A673 (cell line): Measurements from ENCODE around the gene TMEM235. TPM values are rescaled to one million over a fixed set of nuclear protein-coding genes. Genes with fewer than 3 reads are reported as not detected.

ENCODE experiments used
- BruUV-seq: library from RNA; stranded (reverse); fragments of 400-500 nt; replicated peaks from 2 replicates; lab custom pipeline; 2021; lab: Mats Ljungman, UMichigan
- CTCF ChIA-PET: fragments of 300-600 bp; sonication (Branson Sonifier 250); formaldehyde crosslinking; loops from one replicate; lab custom pipeline; 2022; ENCODE audit warnings: antibody characterized with exemption; lab: Charles Lee
- POLR2A ChIA-PET: fragments of 300-600 bp; sonication (Branson Sonifier 250); formaldehyde crosslinking; loops from one replicate; lab custom pipeline; 2022; ENCODE audit warnings: antibody characterized with exemption; ENCODE audit not compliant: low non-redundant PET; lab: Charles Lee
- DNase-seq: peaks from one replicate; pipeline ENCODE4 v3.0.0-alpha.2; 2015; ENCODE audit warnings: low spot score
- H3K27ac ChIP-seq: fragments of 200-600 bp; sonication (generic); 2 replicates; pipeline ENCODE4 v1.5.1; 2016; ENCODE audit warnings: mixed run types, low read depth, mild to moderate bottlenecking, mixed read lengths, antibody characterized with exemption, low read length; ENCODE audit not compliant: poor library complexity, severe bottlenecking
- H3K27me3 ChIP-seq: fragments of 200-600 bp; sonication (generic); replicated peaks from 2 replicates; pipeline ENCODE4 v1.6.1; 2017; ENCODE audit warnings: mixed run types, low read depth, mild to moderate bottlenecking, mixed read lengths, antibody characterized with exemption, low read length; ENCODE audit not compliant: insufficient read depth, poor library complexity
- H3K36me3 ChIP-seq: fragments of 200-600 bp; sonication (generic); 2 replicates; pipeline ENCODE4 v1.6.1; 2016; ENCODE audit warnings: mixed run types, mild to moderate bottlenecking, mixed read lengths, antibody characterized with exemption, low read length; ENCODE audit not compliant: insufficient read depth, poor library complexity, severe bottlenecking
- H3K4me1 ChIP-seq: fragments of 200-600 bp; sonication (generic); 2 replicates; pipeline ENCODE4 v1.6.1; 2017; ENCODE audit warnings: mixed run types, mild to moderate bottlenecking, mixed read lengths, antibody characterized with exemption, low read length; ENCODE audit not compliant: insufficient read depth, poor library complexity, severe bottlenecking
- H3K4me3 ChIP-seq: fragments of 200-600 bp; sonication (generic); 2 replicates; pipeline ENCODE4 v1.5.1; 2016; ENCODE audit warnings: low read depth, mixed run types, mild to moderate bottlenecking, mixed read lengths, low read length; ENCODE audit not compliant: poor library complexity, severe bottlenecking
- H3K9me3 ChIP-seq: fragments of 200-600 bp; sonication (generic); 2 replicates; pipeline ENCODE4 v1.6.1; 2016; ENCODE audit warnings: mixed run types, low read depth, mild to moderate bottlenecking, mixed read lengths, antibody characterized with exemption, low read length; ENCODE audit not compliant: poor library complexity, severe bottlenecking
- CTCF ChIP-seq: fragments of 300-800, 200-600 bp; sonication (generic); conservative IDR thresholded peaks from 2 replicates; pipeline ENCODE4 v1.5.1; 2017; ENCODE audit warnings: low read depth, mild to moderate bottlenecking, antibody characterized with exemption, low read length, moderate library complexity, mixed read lengths
- EZH2 ChIP-seq: fragments of 200-600 bp; sonication (generic); IDR thresholded peaks from 2 replicates; pipeline ENCODE4 v1.6.1; 2017; ENCODE audit warnings: borderline replicate concordance, low read depth, mild to moderate bottlenecking, mixed read lengths, antibody characterized with exemption, low read length; ENCODE audit not compliant: poor library complexity, severe bottlenecking
- intact Hi-C: fragments of 100-400 bp; cut with micrococcal nuclease; formaldehyde crosslinking; loops from one replicate; pipeline ENCODE4 v1.10.0; 2022; ENCODE audit not compliant: unreplicated experiment
- total RNA-seq: library from RNA; stranded (reverse); gene quantifications from 2 replicates; pipeline ENCODE4 v1.2.3, GENCODE V29; 2021

The TMEM235 gene
- total RNA-seq, 1 experiment from 2014 or later, result not detected

- intact Hi-C loops, result no loop called here
- H3K36me3 ChIP-seq, result no peaks in the 10 kb centered on the region
- H3K27ac ChIP-seq, result no peak overlapping the region
- H3K4me3 ChIP-seq, result no peak overlapping the region
- no peaks in the 10 kb centered on the region for H3K4me1 ChIP-seq
- ChIA-PET POLR2A (no interaction called here), CTCF (no interaction called here)
- no peaks in the 10 kb centered on the region for H3K27me3 ChIP-seq
- DNase-seq, result no peak
- no TSS peak for BruUV-seq
- H3K9me3 ChIP-seq, result no peaks in the 10 kb centered on the region
- no peak for TF ChIP-seq CTCF
- TF ChIP-seq EZH2, result no peak
Measured at GRCh38 chr17:78238823-78239488, 7.5 kb downstream of the TMEM235 start.

GRCh38 chr17:78239489-78239931 is 8.1 kb downstream of the TMEM235 start:
- no peak overlapping the region for H3K4me3 ChIP-seq
- no peaks in the 10 kb centered on the region for H3K9me3 ChIP-seq
- no peak for DNase-seq
- CTCF ChIA-PET, result no interaction called here
- intact Hi-C loops, result no loop called here
- TF ChIP-seq CTCF (no peak), EZH2 (no peak)
- no peaks in the 10 kb centered on the region for H3K36me3 ChIP-seq
- BruUV-seq, result no TSS peak
- H3K27me3 ChIP-seq, result no peaks in the 10 kb centered on the region
- POLR2A ChIA-PET, result no interaction called here
- H3K27ac ChIP-seq, result no peak overlapping the region
- no peaks in the 10 kb centered on the region for H3K4me1 ChIP-seq

- DNase-seq, result no peak
- intact Hi-C loops, result no loop called here
- no TSS peak for BruUV-seq
- Histone ChIP-seq H3K4me3 (no peak overlapping the region), H3K27ac (no peak overlapping the region), H3K36me3 (no peaks in the 10 kb centered on the region), H3K4me1 (no peaks in the 10 kb centered on the region), H3K27me3 (no peaks in the 10 kb centered on the region), H3K9me3 (no peaks in the 10 kb centered on the region)
- TF ChIP-seq CTCF (no peak), EZH2 (no peak)
- CTCF ChIA-PET, result no interaction called here
- POLR2A ChIA-PET, result no interaction called here
Measured at GRCh38 chr17:78240012-78240655, 8.7 kb downstream of the TMEM235 start.
